NCI-H82 (cell line): ENCODE results near the gene S100A7A.
"Not testable (repeated sequence)": the region's sequence is repeated elsewhere in the genome, so short reads cannot be mapped to it uniquely, and the experiment has no call there.

ENCODE experiments used
- DNase-seq: peaks from one replicate; lab custom pipeline; 2025; lab: John Stamatoyannopoulos, UW

S100A7A gene

GRCh38 chr1:153426809-153427208, 10.5 kb downstream of the S100A7A start:
- DNase-seq, result no peak

GRCh38 chr1:153428073-153428638, 11.8 kb downstream of the S100A7A start:
- DNase-seq, result no peak

GRCh38 chr1:153428791-153429190, 12.5 kb downstream of the S100A7A start:
- DNase-seq, result peak; percentile 27

- peak; percentile 14 for DNase-seq
These were observed 13.2 kb downstream of the S100A7A start for GRCh38 chr1:153429266-153430165.

GRCh38 chr1:153430166-153430553, 13.8 kb downstream of the S100A7A start:
- DNase-seq, result no peak

- DNase-seq, result no peak
These were observed 14.2 kb downstream of the S100A7A start for GRCh38 chr1:153430561-153430960.

- no peak for DNase-seq
These were observed 14.7 kb downstream of the S100A7A start for GRCh38 chr1:153431002-153431401.

- DNase-seq, result no peak
These were observed 15.1 kb downstream of the S100A7A start for GRCh38 chr1:153431427-153431826.

GRCh38 chr1:153431928-153432327, 15.6 kb downstream of the S100A7A start:
- DNase-seq, result no peak

- no peak for DNase-seq
These were observed 16.8 kb downstream of the S100A7A start for GRCh38 chr1:153432874-153433681.

GRCh38 chr1:153434746-153435455, 18.6 kb downstream of the S100A7A start:
- DNase-seq, result no peak

GRCh38 chr1:153437236-153437635, 20.9 kb downstream of the S100A7A start:
- no peak for DNase-seq

- DNase-seq, result no peak
These were observed 22.3 kb downstream of the S100A7A start for GRCh38 chr1:153438599-153438998.

GRCh38 chr1:153439273-153439672, 23.0 kb downstream of the S100A7A start:
- no peak for DNase-seq

GRCh38 chr1:153441238-153441755, 25.0 kb downstream of the S100A7A start:
- no peak for DNase-seq

GRCh38 chr1:153443486-153443885, 27.2 kb downstream of the S100A7A start:
- no peak for DNase-seq

- no peak for DNase-seq
These were observed 27.8 kb downstream of the S100A7A start for GRCh38 chr1:153444078-153444477.

- peak; percentile 32 for DNase-seq
These were observed 31.3 kb downstream of the S100A7A start for GRCh38 chr1:153447498-153448170.

- DNase-seq, result not testable (repeated sequence)
These were observed 32.5 kb downstream of the S100A7A start for GRCh38 chr1:153448851-153449250.

GRCh38 chr1:153456396-153456795, 40.1 kb downstream of the S100A7A start:
- DNase-seq, result no peak

GRCh38 chr1:153459655-153460054, 43.3 kb downstream of the S100A7A start:
- DNase-seq, result no peak
